ENCODE results near the gene SART3. TPM values are rescaled to one million over a fixed set of nuclear protein-coding genes. Genes with fewer than 3 reads are reported as not detected.

Gene SART3
- polyA plus RNA-seq, 3 donors from 2014 or later, result 21.5 to 51.1 (median 30.5) TPM

DNA sequence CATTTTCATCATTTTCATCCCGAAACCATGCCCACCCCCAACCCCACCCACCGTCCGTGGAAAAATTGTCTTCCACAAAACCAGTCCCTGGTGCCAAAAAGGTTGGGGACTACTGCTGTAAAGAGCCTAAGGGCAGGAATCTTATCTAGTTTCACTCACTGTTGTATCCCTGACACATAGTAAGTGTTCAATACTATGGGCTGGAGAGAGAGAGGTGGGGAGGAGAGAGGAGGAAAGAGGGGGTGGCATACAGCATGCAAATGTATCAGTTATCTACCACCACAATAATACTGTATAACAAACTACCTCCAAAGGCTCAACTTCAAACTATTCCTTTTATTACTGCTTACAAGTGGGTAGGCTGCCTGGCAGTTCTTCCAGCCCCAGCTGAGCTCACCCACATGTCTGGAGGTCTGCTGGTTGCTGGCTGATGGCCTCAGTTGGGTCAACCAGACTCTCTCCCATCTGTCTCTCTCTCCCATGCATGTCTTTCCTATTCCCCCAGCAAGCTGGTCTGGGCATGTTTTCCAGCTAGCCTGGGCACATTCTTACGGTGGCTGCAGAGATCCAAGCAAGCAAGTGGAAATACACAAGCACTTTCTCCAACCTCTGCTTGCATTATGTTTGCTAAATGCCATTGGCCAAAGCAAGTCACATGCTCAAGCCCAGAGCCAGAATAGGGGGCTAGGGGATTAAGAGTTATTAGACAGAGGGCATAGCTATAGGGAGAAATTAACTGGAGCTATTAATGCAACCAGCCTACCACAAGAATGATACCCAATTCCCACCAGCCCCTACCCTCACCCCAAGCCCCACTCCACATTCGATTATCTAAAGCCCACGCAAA is 77.5 kb downstream of the SART3 start:
- Mint-ChIP-seq H3K9me3 (peaks cover 0 to 8% (median 2%) of the 10 kb centered on the region in 6 donors), H3K36me3 (no peaks in the 10 kb centered on the region), H3K4me3 (no peak overlapping the region), H3K27ac (no peak overlapping the region), H3K27me3 (ENCODE audit: low read depth in 3 of 3) (peaks cover 5 to 9% (median 7%) of the 10 kb centered on the region in 3 donors), H3K4me1 (no peaks in the 10 kb centered on the region)
- DNase-seq, result no peak

GRCh38 chr12:108482717-108483212 is 78.2 kb downstream of the SART3 start:
- no peak overlapping the region for H3K27ac Mint-ChIP-seq
- no peaks in the 10 kb centered on the region for H3K4me1 Mint-ChIP-seq
- no peak overlapping the region for H3K4me3 Mint-ChIP-seq
- DNase-seq, result no peak
- peaks cover 0 to 8% (median 3%) of the 10 kb centered on the region in 6 donors for H3K9me3 Mint-ChIP-seq
- H3K27me3 Mint-ChIP-seq (ENCODE audit: low read depth in 3 of 3), result peaks cover 5 to 7% (median 5%) of the 10 kb centered on the region in 3 donors
- H3K36me3 Mint-ChIP-seq, result no peaks in the 10 kb centered on the region

GRCh38 chr12:108479364-108480070 is 81.5 kb downstream of the SART3 start:
- Mint-ChIP-seq H3K27me3 (ENCODE audit: low read depth in 3 of 3) (peaks cover 2 to 10% (median 4%) of the 10 kb centered on the region in 3 donors), H3K36me3 (no peaks in the 10 kb centered on the region), H3K9me3 (peaks cover 0 to 2% (median 0%) of the 10 kb centered on the region in 6 donors), H3K4me3 (no peak overlapping the region), H3K27ac (no peak overlapping the region), H3K4me1 (no peaks in the 10 kb centered on the region)
- DNase-seq, result no peak

GRCh38 chr12:108478611-108479206 is 82.3 kb downstream of the SART3 start:
- Mint-ChIP-seq H3K27ac (no peak overlapping the region), H3K4me1 (no peaks in the 10 kb centered on the region), H3K36me3 (no peaks in the 10 kb centered on the region), H3K9me3 (peaks cover 0 to 2% (median 0%) of the 10 kb centered on the region in 6 donors), H3K4me3 (no peak overlapping the region), H3K27me3 (ENCODE audit: low read depth in 3 of 3) (peaks cover 4 to 10% (median 5%) of the 10 kb centered on the region in 3 donors)
- DNase-seq, result no peak

- peaks cover 4 to 10% (median 5%) of the 10 kb centered on the region in 3 donors for H3K27me3 Mint-ChIP-seq (ENCODE audit: low read depth in 3 of 3)
Observed at GRCh38 chr12:108477881-108478259, 83.1 kb downstream of the SART3 start.

DNA sequence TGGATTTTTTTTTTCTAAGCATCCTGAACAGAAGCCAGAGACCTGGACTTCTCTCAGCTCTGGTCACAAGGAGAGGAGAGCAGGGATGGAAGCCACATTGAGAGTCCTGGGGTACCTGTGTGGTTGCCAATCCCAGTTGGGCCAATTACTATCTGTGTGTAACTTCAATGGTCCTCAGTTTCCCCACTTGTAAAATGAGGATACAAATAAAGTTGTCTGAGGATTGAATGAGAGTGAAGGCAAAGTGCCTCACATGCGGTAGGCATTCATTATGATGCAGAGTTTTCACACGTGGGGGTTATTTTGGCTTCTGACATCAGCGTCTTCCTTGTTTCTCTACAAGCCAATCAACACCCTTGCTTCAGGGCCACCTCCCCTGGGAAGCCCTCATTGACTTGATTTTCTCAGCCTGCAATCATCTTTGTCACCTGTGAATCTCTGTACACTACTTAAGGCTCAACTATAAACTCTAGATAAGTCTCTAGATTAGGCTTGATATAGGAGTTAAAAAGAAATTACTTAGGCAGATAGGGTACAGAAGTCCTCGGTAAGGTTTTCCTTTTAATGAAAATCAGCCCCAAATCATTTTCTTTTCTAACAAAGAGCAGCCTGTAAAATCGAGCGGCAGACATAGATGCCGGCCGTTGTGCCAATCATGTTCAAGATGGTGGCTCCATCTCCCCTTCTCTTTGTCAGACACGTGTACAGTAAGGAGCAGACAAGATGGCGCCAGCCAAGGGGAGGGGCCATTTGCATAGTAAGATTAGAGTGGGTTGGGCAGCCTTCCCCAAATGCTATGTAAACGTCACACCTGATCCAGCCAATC is 83.7 kb downstream of the SART3 start:
- no peaks in the 10 kb centered on the region for H3K36me3 Mint-ChIP-seq
- peaks cover 4 to 11% (median 5%) of the 10 kb centered on the region in 3 donors for H3K27me3 Mint-ChIP-seq (ENCODE audit: low read depth in 3 of 3)
- no peak for DNase-seq
- H3K4me3 Mint-ChIP-seq, result no peak overlapping the region
- H3K9me3 Mint-ChIP-seq, result peaks cover 0 to 2% (median 0%) of the 10 kb centered on the region in 6 donors
- no peaks in the 10 kb centered on the region for H3K4me1 Mint-ChIP-seq
- H3K27ac Mint-ChIP-seq, result no peak overlapping the region

More at GRCh38 chr12:108477881-108478259, 83.1 kb downstream of the SART3 start:
- no peaks in the 10 kb centered on the region for H3K36me3 Mint-ChIP-seq
- no peaks in the 10 kb centered on the region for H3K4me1 Mint-ChIP-seq
- no peak overlapping the region for H3K27ac Mint-ChIP-seq
- DNase-seq, result no peak
- peaks cover 0 to 2% (median 0%) of the 10 kb centered on the region in 6 donors for H3K9me3 Mint-ChIP-seq
- H3K4me3 Mint-ChIP-seq, result no peak overlapping the region

DNA sequence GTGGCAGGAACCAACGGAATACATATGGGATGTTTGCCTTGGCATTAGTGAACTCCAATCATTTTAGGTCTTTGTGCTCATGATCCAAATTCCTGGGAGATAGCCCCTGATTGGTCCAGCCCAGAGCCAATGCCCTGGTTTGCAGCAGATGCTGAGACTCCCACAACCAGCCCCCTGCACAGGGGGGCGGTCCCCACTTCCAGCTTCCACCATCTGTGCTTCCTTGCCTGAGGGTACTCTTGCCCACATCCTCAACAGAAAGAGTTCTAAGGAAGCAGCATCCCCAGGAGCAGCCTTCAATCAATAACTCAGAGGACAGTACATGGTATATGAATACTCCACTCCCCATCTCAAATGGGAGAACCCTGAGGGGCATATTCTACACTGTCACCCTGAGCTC is 85.6 kb downstream of the SART3 start:
- Mint-ChIP-seq H3K36me3 (no peaks in the 10 kb centered on the region), H3K4me1 (no peaks in the 10 kb centered on the region), H3K9me3 (peaks cover 0 to 2% (median 0%) of the 10 kb centered on the region in 6 donors), H3K4me3 (no peak overlapping the region), H3K27me3 (ENCODE audit: low read depth in 3 of 3) (peaks cover 4 to 13% (median 5%) of the 10 kb centered on the region in 3 donors), H3K27ac (no peak overlapping the region)
- DNase-seq, result no peak

- Mint-ChIP-seq H3K4me3 (no peak overlapping the region), H3K27me3 (ENCODE audit: low read depth in 3 of 3) (peaks cover 3 to 13% (median 7%) of the 10 kb centered on the region in 3 donors), H3K36me3 (no peaks in the 10 kb centered on the region), H3K4me1 (no peaks in the 10 kb centered on the region), H3K27ac (no peak overlapping the region), H3K9me3 (peaks cover 0 to 2% (median 0%) of the 10 kb centered on the region in 6 donors)
- no peak for DNase-seq
Observed at GRCh38 chr12:108473400-108474055, 87.4 kb downstream of the SART3 start.

Other genes starting within 250 kb of the SART3 start
- gene CMKLR1, start 221.9 kb downstream of the SART3 start, polyA plus RNA-seq, result 10 to 100 TPM; 32.5 to 83.7 (median 49.6) TPM
- gene FICD, start 45.9 kb downstream of the SART3 start, polyA plus RNA-seq, result 1 to 10 TPM; 1.3 to 6.7 (median 2.3) TPM
- 100 to 1,000 TPM; 159 to 211 (median 178) TPM for gene ISCU, start 1.4 kb upstream of the SART3 start, polyA plus RNA-seq
- under 1 TPM in 1 of 3 donors, not detected in 2; 0.47 TPM for gene TMEM119, start 36.9 kb upstream of the SART3 start, polyA plus RNA-seq
- 100 to 1,000 TPM; 429 to 815 (median 508) TPM for gene SELPLG, start 72.7 kb upstream of the SART3 start, polyA plus RNA-seq
- gene CORO1C, start 170.3 kb upstream of the SART3 start, polyA plus RNA-seq, result 10 to 100 TPM; 31.8 to 80.0 (median 32.1) TPM